ENCODE measurements around the gene COMMD3.

COMMD3 gene

DNA sequence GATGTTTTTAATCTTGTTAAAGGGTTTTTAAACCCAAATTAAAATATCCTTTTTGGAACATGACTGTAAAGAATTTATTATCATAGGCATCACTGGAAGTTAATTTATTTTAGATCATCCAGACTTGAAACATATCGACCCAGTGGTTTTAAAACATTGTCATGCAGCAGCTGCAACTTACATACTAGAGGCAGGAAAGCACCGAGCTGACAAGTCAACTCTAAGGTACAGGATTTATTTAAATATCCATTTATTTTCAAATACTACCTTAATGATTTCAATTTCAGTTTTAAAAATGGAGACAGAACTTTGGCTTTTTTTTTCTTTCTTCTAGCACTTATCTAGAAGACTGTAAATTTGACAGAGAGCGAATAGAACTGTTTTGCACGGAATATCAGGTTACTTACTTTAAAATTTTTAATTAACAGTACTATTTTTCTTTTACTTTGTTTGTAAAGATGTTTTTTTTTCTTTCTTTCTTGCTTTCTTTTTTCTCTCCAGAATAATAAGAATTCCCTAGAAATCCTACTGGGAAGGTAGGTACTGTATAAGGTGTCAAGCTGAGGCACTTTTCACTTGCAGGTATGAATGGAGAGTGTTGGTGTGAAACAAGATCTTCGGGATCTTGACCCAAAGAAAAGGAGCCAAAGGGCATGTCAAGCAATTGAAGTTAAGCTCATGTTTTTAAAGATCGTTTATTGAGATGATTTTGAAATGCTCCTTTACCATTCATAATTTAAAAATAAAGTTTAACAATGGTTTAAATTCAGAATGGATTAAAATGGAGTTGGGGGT is 1.8 kb downstream of the COMMD3 start:
- TF ChIP-seq, protein P1, sequence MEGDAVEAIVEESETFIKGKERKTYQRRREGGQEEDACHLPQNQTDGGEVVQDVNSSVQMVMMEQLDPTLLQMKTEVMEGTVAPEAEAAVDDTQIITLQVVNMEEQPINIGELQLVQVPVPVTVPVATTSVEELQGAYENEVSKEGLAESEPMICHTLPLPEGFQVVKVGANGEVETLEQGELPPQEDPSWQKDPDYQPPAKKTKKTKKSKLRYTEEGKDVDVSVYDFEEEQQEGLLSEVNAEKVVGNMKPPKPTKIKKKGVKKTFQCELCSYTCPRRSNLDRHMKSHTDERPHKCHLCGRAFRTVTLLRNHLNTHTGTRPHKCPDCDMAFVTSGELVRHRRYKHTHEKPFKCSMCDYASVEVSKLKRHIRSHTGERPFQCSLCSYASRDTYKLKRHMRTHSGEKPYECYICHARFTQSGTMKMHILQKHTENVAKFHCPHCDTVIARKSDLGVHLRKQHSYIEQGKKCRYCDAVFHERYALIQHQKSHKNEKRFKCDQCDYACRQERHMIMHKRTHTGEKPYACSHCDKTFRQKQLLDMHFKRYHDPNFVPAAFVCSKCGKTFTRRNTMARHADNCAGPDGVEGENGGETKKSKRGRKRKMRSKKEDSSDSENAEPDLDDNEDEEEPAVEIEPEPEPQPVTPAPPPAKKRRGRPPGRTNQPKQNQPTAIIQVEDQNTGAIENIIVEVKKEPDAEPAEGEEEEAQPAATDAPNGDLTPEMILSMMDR (IDR thresholded peaks at IDR 0.05; ENCODE audit: low read depth, low read length) = no peak
- DNase-seq (ENCODE audit: low read depth, low spot score) = no peak
- no peak overlapping the region for H3K4me3 ChIP-seq (ENCODE audit: low read depth, low read length)
- in situ Hi-C loops (cut with HindIII; ENCODE audit: low sequenced_read_pairs) = no loop called here

DNA sequence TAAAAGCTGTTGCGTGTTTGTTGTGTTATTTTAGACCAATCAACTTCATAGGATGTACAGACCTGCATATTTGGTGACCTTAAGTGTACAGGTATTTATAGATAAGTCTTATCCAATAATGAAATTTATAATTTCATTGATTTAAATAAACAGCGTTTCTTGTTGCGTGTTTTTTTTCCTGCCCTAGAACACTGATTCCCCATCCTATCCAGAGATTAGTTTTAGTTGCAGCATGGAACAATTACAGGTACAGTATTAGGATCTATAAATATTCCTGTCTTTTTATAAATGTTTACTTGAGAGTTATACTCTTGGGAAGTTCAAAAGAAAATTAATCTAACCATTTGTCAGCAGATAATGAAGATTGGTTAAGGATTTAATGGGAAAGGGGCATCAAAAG is 2.6 kb downstream of the COMMD3 start:
- H3K4me3 ChIP-seq (ENCODE audit: low read depth, low read length) = no peak overlapping the region
- no peak for DNase-seq (ENCODE audit: low read depth, low spot score)
- TF ChIP-seq, protein P1 (IDR thresholded peaks at IDR 0.05; ENCODE audit: low read depth, low read length) = no peak
- in situ Hi-C loops (cut with HindIII; ENCODE audit: low sequenced_read_pairs) = no loop called here

DNA sequence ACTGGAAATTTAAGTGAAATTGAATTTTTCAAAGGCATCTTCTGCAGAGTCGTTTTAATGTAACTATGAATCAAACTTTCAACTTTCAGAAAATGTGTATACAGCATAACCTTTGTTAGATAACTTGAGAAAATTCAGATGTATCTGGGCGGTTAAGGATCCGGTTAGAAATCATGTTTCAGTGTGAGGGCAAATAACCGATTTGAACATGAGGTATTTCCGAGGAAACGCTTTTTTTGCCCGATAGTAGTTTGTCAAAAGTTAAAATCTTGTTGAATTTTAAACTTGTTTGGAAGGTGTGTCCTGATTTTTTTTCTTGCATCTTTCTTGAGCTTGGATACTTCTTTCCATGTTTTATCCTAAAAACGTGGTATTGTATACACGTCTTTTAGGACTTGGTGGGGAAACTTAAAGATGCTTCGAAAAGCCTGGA is 3.4 kb downstream of the COMMD3 start:
- no peak for DNase-seq (ENCODE audit: low read depth, low spot score)
- in situ Hi-C loops (cut with HindIII; ENCODE audit: low sequenced_read_pairs) = no loop called here
- TF ChIP-seq, protein P1 (IDR thresholded peaks at IDR 0.05; ENCODE audit: low read depth, low read length) = no peak
- H3K4me3 ChIP-seq (ENCODE audit: low read depth, low read length) = no peak overlapping the region

DNA sequence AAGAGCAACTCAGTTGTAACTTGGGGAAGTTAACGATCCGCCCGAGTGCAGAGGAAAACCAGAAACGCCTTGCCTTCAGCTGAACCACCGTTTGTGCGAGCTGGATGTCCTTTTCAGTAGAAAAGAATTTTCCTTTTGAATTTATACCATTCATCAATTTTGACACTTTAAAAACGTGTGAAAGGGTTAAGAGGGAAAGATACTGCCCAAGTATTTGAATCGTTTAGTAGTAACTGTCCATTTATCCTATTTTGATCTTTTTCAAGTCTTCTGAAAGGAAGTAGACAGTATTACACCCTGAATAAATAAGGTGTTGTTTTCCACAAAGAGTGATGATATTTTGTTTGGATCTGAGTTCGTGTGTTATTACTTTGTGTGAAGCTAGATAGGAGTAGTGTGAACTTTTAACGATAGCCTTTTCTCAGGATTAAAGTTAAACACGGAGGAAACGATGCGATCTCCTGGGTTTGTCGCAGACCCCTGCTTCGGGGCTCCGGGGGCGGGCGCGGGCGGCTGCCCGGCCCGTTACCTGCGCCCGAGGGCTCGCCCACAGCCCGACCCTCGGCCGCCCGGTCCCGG is 3.9 kb downstream of the COMMD3 start:
- no peak for DNase-seq (ENCODE audit: low read depth, low spot score)
- in situ Hi-C loops (cut with HindIII; ENCODE audit: low sequenced_read_pairs) = no loop called here
- H3K4me3 ChIP-seq (ENCODE audit: low read depth, low read length) = peak overlapping the region; percentile 43
- TF ChIP-seq, protein P1 (IDR thresholded peaks at IDR 0.05; ENCODE audit: low read depth, low read length) = no peak

DNA sequence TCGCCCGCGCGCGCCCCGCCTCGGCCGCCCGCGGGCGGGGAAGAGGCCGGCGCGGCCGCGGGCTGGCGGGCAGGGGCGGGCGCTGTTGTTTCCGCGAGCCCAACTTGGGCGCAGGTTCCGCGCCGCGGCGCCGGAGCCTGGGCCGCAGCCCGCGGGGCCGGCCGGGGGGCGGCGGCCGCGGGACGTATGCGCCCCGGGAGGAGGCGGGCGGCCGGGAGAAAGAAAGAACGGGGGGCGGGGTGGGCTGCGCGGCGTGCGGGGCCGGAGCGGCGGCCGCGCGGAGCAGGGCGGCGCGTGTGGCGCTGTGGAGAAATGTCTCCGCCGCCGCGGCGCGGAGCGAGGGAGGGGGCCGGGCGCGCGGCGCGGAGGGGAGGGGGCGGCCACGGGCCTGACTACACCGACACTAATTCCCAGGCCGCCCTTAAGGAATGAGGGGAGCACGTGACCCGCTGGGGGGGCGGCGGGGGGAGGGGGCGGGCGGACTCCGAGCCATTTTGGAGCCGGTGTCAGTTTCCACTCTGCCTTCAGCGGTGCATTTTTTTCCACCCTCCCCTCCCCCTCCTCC is 4.5 kb downstream of the COMMD3 start, which contains the start of gene BMI1:
Gene BMI1, plus strand, starts transcription at position 509 of the 565 bp plus-strand sequence. CDS start 5,351 bp downstream, outside the sequence.
- H3K4me3 ChIP-seq (ENCODE audit: low read depth, low read length) = peak within 1 kb of the TSS; percentile 70
- TF ChIP-seq, protein P1 (IDR thresholded peaks at IDR 0.05; ENCODE audit: low read depth, low read length) = no peak
- in situ Hi-C loops (cut with HindIII; ENCODE audit: low sequenced_read_pairs) = no loop called here

DNA sequence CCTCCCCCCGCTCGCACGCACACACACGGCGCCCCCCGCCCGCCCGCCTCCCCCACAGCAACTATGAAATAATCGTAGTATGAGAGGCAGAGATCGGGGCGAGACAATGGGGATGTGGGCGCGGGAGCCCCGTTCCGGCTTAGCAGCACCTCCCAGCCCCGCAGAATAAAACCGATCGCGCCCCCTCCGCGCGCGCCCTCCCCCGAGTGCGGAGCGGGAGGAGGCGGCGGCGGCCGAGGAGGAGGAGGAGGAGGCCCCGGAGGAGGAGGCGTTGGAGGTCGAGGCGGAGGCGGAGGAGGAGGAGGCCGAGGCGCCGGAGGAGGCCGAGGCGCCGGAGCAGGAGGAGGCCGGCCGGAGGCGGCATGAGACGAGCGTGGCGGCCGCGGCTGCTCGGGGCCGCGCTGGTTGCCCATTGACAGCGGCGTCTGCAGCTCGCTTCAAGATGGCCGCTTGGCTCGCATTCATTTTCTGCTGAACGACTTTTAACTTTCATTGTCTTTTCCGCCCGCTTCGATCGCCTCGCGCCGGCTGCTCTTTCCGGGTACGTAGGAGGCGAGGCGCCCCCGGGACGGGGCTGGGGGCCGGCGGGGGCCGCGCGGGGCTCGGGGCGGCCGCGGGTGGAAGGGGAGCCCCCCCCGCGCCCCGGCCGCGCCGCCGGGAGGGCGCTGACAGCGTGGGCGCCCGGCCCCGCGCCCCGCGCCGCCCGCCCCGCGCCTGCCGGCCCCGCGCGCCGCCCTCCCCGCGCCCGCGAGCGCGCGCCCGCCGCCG is 5.2 kb downstream of the COMMD3 start:
- peak overlapping the region; percentile 62 for H3K4me3 ChIP-seq (ENCODE audit: low read depth, low read length)
- TF ChIP-seq, protein P1 (IDR thresholded peaks at IDR 0.05; ENCODE audit: low read depth, low read length) = no peak
- peak; percentile 81 for DNase-seq (ENCODE audit: low read depth, low spot score)
- in situ Hi-C loops (cut with HindIII; ENCODE audit: low sequenced_read_pairs) = no loop called here

More for the DNA sequence above, 4.5 kb downstream of the COMMD3 start, which contains the start of gene BMI1:
- DNase-seq (ENCODE audit: low read depth, low spot score) = peak; percentile 73

All from astrocyte of the spinal cord (primary cell).